ENCODE results near the gene TNFAIP8. TPM values are rescaled to one million over a fixed set of nuclear protein-coding genes. Genes with fewer than 3 reads are reported as not detected.
A peak's percentile ranks its signal among the peaks of the same experiment; 100 is the strongest.

TNFAIP8 gene
- total RNA-seq, 1 donor from 2014 or later = 8.5 TPM

DNA sequence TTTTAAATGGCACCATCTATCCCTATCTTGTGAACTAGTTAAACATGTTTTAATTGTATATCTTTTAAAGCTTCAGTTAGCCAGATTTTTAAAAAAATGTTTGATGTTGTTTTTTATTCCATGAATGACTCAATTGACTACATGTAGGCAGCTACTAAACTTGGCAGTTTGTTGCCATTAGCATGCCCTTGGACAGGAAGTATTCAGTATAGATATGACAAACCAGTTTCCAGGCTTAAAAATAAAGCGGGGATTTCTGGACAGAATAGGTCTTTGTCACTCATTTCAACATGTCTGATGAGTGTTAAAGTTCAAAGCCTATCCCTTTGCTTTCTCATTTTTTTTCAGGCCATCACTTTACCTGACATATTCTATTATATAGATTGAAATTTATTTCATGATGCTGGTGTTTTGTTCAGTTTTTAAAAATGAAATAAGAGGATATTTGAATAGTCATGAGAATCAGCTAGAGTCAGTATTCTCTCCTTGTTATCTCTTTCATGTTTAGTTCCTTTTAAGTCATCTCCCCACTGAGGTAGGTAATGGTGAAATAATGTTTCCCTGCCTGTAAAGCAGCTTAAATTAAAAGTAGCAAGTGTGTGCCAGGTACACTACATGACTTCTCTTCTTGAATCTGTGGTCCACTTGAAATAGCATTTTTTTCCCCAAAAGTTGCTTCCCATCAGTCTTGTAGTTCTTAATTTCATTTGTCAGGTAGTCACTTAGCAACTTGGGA, 11.9 kb downstream of the TNFAIP8 start:
- peak; percentile 85 to 87 for DNase-seq (ENCODE audit: low read depth in 2 of 2)

DNA sequence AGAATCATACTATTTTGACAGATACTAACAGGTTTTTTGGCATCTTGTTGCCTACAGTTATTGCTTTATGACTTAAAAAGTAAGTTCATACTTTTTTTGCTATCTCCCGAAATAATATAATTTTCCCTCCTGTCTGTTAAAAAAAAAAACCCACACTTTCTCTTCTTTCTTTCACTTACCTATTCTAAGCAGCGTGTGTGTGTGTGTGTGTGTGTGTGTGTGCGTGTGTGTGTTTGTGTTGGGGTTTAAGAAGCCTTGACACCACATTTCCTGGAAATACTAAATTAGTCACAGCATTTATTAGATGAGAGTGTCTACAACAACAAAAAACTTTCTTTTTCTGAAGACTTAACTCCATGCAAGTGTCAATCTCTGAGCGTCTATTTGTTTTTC, 12.4 kb downstream of the TNFAIP8 start:
- peak in 1 of 2 donors; percentile 32 for DNase-seq (ENCODE audit: low read depth in 2 of 2)

GRCh38 chr5:119370486-119370885, 14.7 kb downstream of the TNFAIP8 start:
- no peak for DNase-seq (ENCODE audit: low read depth in 2 of 2)

- no peak for DNase-seq (ENCODE audit: low read depth in 2 of 2)
Observed at GRCh38 chr5:119371146-119371545, 15.3 kb downstream of the TNFAIP8 start.

DNA sequence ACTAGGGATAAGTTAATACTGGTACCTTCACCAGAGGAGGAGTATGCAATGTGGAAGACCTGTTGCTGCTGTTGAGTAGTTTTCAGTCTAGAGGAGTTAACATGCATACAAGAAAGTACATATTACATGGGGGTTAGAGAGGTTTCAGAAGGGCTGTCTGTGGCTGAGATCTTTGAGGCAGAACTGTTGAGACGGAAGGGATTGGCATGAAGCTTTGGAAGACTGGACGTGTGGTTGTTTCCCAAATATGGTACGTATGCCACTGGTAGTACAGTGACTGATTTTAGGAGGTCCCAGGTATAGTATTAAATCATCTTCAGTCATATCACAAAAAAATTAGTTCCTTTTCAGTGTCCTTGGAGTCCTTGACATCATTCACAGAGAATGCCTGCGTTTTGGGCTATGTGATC, 17.6 kb downstream of the TNFAIP8 start:
- no peak for DNase-seq (ENCODE audit: low read depth in 2 of 2)

- DNase-seq (ENCODE audit: low read depth in 2 of 2) = no peak
Observed at GRCh38 chr5:119374901-119375300, 19.1 kb downstream of the TNFAIP8 start.

DNA sequence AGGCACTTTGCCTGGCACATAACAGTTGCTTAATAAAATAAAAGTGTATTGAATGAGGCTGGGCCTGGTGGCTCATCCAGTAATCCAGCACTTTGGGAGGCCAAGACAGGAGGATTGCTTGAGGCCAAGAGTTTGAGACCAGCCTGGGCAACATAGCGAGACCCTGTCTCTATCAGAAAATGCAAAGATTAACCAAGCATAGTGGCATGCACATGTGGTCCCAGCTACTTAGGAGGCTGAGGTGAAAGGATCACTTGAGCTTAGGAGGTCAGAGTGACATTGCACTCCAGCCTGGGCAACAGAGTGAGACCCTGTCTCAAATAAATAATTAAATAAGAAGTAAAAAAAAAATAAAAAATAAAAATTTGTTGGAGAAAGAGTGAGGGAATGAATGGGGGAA, 21.2 kb downstream of the TNFAIP8 start:
- no peak for DNase-seq (ENCODE audit: low read depth in 2 of 2)

GRCh38 chr5:119378075-119378700, 22.4 kb downstream of the TNFAIP8 start:
- no peak for DNase-seq (ENCODE audit: low read depth in 2 of 2)

DNA sequence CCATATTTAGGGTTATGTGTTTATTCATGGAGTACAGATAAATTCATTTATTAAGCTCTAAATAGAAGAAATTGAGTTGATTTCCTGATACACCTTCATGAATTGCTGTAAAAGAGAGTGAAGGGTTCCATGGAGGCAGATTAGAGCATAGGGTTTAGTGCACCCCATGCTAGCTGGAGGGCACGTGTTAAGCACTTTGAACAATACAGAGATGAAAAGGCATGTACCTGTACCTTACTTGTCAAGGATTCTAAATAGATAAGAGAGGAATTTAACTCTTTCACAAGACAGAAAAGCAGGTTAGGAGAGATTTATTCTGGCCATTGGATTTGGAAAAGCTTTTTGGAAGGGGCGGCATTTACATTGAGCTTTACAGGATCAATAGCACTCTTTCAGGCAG, 23.3 kb downstream of the TNFAIP8 start:
- DNase-seq (ENCODE audit: low read depth in 2 of 2) = no peak

- no peak for DNase-seq (ENCODE audit: low read depth in 2 of 2)
Observed at GRCh38 chr5:119379942-119380547, 24.2 kb downstream of the TNFAIP8 start.

DNA sequence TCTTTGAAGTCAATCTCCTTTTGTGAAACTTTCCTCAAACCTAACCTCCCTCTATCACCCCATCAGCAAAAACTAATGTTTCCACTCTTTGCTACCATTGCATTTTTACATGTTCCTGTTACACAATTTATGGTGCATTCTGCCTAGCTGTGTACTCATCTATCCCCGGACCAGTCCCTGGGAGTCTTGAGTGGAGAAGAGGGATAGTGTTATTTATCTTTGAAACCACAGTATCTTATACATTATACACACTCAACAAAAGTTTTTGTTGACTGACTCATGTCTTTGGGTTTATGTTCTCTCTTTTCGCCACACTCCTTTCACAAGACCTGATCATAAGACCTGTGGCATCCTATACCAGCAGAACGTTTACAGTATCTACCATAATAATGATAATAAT, 26.4 kb downstream of the TNFAIP8 start:
- DNase-seq (ENCODE audit: low read depth in 2 of 2) = no peak

GRCh38 chr5:119383008-119383407, 27.2 kb downstream of the TNFAIP8 start:
- DNase-seq (ENCODE audit: low read depth in 2 of 2) = no peak

GRCh38 chr5:119385136-119385535, 29.3 kb downstream of the TNFAIP8 start:
- DNase-seq (ENCODE audit: low read depth in 2 of 2) = no peak

DNA sequence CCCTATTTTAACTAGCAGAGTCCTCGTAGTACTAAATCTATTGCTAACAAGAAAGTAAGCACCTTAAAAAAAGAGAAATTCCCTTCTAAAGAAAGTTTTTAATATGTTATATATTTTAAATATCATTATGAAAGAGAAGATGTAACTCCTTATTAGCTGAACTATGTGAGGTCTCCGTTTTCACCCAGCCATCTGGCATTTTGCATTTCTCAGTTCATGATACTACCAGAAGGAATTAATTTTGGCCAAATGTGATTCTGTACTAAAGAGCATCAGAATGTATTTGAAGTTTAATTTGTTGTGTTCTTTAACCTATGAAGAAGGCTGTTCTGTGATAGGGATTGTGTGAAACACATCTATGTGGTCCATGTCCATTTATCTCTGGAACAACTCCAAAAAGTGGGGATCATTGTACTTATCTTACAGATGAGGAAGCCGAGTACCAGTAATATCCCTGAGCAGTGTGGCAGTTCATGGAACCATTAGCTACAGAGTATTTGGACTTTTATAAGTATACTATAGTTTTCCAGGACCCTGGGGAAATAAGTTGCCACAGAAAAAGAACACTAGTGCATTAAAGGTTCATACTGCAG, 29.8 kb downstream of the TNFAIP8 start:
- DNase-seq (ENCODE audit: low read depth in 2 of 2) = no peak

DNA sequence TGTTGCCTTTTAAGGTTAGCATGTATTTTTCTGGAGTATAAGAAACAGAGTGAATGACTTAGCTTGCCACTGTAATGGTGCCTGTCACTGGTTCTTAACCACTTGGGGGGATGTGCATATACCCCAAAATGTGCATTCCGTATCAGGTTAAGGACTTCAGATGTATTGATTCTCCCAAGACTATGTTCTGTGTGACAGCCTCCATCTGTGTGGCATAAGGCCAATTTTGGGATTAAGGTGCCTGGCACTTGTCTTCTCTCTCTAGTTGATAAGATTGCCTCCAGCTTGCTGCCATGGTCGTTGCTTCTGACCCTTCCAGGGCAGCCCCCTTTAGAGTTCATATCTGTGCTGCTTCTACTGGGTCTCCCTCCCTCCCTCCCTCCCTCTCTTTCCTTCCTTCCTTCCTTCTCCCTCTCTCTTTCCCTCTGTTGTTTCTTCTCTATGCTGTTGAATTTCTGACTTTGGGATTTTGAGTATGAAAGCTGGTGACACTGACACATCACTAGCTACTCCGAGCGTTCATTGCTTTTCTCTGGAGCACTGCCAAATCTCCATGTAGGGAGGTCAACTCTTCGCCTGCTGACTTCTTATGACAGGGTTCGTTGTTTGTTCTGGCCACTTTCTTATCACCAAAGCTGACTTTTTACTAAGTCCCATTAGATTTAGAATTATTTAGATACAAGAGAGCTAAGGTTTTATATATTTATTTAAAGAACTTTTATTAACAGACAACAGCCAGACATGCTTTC, 31.0 kb downstream of the TNFAIP8 start:
- DNase-seq (ENCODE audit: low read depth in 2 of 2) = peak in 1 of 2 donors; percentile 57

DNA sequence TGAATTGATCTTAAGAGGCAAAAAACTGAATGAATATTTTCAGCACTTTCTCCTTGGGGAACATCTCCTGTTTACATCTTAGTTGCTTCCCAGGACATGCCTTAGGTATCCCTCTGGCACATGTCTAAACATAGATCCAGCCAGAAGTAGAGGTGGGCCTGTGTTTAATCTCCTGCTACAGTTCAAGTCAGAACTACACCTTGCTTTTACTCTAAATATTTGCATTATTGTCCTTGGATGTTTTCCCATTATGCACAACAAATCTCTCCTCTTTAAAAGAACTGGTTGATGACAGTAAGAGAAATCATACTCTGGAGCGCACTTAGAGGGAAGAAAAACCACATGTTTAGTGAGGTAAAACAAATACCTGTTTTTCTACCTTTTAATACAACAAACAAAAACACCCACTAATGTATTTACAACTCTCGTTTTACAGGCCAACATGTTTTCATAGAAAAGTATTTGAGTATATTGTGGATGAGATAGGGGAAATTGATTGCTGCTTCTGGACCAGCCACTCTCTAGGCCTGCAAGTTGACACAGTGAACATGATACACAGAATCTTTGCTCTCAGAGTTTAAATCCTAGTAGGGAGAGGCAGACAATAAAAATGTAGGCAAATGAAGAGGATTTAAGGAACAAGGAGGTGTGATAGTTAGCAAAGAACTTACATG, 32.3 kb downstream of the TNFAIP8 start:
- DNase-seq (ENCODE audit: low read depth in 2 of 2) = no peak

DNA sequence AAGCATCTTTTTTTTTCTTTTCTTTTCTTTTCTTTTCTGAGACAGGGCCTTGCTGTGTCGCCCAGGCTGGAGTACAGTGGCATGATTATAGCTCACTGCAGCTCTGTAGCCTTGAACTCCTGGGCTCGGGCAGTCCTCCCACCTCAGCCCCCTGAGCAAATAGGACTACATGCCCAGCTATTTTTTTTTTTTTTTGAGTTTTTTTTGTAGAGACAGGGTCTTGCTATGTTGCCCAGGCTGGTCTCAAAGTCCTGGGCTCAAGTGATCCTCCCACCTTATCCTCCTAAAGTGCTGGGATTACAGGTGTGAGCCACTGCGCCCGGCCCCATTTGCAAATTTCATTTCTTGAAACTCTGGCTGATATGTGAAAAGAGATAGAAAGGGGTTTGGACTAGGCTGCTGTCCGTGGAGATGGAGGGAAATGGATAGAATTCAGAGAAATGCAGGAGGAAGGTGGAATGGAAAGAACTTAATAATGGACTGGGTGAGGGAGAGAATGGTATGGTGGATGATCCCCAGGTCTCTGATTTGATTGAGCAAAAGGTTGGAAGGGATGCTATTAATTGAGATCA, 32.9 kb downstream of the TNFAIP8 start:
- no peak for DNase-seq (ENCODE audit: low read depth in 2 of 2)

- DNase-seq (ENCODE audit: low read depth in 2 of 2) = no peak
Observed at GRCh38 chr5:119389288-119390030, 33.6 kb downstream of the TNFAIP8 start.

GRCh38 chr5:119390404-119390803, 34.6 kb downstream of the TNFAIP8 start:
- DNase-seq (ENCODE audit: low read depth in 2 of 2) = no peak

DNA sequence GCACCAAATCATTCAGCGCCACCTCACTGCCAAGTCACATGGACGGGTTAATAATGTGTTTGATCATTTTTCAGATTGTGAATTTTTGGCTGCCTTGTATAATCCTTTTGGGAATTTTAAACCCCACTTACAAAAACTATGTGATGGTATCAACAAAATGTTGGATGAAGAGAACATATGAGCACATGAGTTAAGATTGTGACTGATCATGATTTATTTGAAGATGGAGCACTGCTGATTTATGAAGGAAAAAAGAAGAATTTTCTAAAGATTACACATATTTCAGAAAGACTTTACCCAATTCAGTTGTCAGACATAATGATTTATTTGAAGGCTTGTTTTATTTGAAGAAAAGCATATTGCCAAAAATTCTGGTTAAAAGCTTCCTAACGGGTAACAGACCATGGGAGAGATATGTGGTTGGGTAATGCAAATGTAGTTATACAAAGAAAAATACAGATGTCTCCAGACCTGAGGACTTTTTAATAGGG, 37.4 kb downstream of the TNFAIP8 start:
- no peak for DNase-seq (ENCODE audit: low read depth in 2 of 2)

Data from dermis microvascular lymphatic vessel endothelial cell (primary cell).